RWPE1 (cell line): ENCODE measurements around the gene FAM149B1.

Source experiments
- CTCF ChIA-PET: fragments of 350-600 bp; sonication (Branson Sonifier 250); formaldehyde crosslinking; extraction: SDS; loops from one replicate; lab custom pipeline; 2021; lab: Yijun Ruan, JAX
- POLR2A ChIA-PET: fragments of 400-600 bp; formaldehyde crosslinking; extraction: SDS; loops from one replicate; lab custom pipeline; 2020; ENCODE audit warnings: antibody characterized with exemption; ENCODE audit not compliant: low non-redundant PET; lab: Yijun Ruan, JAX
- DNase-seq: peaks from one replicate; pipeline ENCODE4 v3.0.0; 2012; ENCODE audit warnings: low spot score
- H3K27ac ChIP-seq: fragments of 450-650 bp; 2 replicates; pipeline ENCODE4 v1.5.1; 2017
- TF ChIP-seq, protein P1 (sequence below): fragments of 450-650 bp; conservative IDR thresholded peaks from 2 replicates; pipeline ENCODE4 v1.5.1; 2017; ENCODE audit warnings: low read depth, mild to moderate bottlenecking

Gene FAM149B1

DNA sequence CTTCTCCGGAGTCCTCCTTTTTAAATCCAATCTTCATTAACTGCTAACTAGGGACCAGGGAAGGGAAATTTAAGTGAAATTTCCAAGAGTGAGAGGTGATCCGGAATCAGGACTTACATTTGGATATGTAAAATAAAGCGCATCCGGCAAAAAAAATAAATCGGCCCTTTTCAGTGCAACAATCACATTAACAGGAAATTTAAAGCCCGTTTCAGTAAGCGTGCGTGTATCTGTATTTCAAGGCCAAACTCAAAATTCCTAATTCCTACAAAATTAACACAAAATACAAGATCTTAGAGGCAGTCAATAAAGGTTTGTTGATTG, 78.4 kb downstream of the FAM149B1 start:
- DNase-seq = no peak
- CTCF ChIA-PET = interaction anchor here (1.1 kb wide), 1 partner anchor 166 kb away, joined by 5 read pairs; no protein-coding TSS in a partner anchor
- POLR2A ChIA-PET = interaction anchor here (0.6 to 0.7 kb wide), 3 partner anchors 21 to 362 kb away, joined by 3 to 6 read pairs (median 4); no protein-coding TSS in a partner anchor
- H3K27ac ChIP-seq = peak overlapping the region; percentile 98
- TF ChIP-seq, protein P1, sequence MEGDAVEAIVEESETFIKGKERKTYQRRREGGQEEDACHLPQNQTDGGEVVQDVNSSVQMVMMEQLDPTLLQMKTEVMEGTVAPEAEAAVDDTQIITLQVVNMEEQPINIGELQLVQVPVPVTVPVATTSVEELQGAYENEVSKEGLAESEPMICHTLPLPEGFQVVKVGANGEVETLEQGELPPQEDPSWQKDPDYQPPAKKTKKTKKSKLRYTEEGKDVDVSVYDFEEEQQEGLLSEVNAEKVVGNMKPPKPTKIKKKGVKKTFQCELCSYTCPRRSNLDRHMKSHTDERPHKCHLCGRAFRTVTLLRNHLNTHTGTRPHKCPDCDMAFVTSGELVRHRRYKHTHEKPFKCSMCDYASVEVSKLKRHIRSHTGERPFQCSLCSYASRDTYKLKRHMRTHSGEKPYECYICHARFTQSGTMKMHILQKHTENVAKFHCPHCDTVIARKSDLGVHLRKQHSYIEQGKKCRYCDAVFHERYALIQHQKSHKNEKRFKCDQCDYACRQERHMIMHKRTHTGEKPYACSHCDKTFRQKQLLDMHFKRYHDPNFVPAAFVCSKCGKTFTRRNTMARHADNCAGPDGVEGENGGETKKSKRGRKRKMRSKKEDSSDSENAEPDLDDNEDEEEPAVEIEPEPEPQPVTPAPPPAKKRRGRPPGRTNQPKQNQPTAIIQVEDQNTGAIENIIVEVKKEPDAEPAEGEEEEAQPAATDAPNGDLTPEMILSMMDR = no peak

DNA sequence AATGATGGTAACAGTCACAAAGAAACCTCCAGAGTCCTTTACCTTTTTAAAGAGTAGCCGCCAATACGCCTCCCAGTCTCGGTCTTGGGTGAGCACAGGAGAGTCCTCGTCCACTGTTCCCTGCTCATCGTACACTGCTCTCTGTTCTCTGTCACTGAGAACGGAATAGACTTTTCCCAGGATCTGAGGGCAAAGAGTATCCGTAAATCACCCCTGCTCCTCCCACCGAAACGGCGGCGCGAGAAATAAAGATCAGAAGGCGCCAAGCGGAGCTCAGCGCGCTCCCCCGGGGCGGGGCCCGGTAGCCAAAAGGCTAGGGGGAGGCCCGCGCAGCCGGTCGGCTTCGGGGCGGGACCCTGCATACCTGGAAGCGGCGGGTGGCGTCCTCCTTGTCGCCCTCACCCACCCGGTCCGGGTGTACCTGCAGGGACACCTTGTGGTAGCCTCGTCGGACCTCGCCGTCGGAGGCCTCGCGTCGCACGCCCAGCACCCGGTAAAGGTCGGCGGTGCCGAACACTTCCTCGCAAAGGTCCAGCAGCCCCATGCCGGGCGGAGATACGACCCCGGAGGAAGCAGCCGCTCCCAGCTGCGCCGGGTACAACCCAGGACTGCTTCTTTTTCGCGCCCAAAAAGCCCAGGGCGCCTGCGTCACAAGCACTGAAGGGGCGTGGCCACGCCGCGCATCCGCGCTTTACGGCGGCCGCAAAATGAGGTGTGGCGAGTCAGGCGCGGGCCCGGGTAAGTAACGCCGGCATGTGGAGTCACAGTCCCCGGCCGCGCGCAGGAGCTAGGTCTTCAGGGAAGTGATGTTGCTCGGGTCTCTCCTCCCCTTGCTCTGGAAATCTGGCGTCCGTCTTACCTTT, 79.0 kb downstream of the FAM149B1 start, which contains the start of gene DNAJC9:
DNAJC9 (minus strand) TSS at position 610 of the 863 bp plus-strand sequence; CDS start at position 544, 66 bp downstream.
- peak within 1 kb of the TSS; percentile 98 for H3K27ac ChIP-seq
- ChIA-PET POLR2A (interaction anchor here (0.6 to 1.0 kb wide), 5 partner anchors 10 to 361 kb away, joined by 3 to 9 read pairs (median 4); no protein-coding TSS in a partner anchor), CTCF (interaction anchor here (0.9 to 1.1 kb wide), 2 partner anchors 11 to 165 kb away, joined by 3 to 5 read pairs; no protein-coding TSS in a partner anchor)
- TF ChIP-seq, protein P1 = no peak
- DNase-seq = peak; percentile 95

DNA sequence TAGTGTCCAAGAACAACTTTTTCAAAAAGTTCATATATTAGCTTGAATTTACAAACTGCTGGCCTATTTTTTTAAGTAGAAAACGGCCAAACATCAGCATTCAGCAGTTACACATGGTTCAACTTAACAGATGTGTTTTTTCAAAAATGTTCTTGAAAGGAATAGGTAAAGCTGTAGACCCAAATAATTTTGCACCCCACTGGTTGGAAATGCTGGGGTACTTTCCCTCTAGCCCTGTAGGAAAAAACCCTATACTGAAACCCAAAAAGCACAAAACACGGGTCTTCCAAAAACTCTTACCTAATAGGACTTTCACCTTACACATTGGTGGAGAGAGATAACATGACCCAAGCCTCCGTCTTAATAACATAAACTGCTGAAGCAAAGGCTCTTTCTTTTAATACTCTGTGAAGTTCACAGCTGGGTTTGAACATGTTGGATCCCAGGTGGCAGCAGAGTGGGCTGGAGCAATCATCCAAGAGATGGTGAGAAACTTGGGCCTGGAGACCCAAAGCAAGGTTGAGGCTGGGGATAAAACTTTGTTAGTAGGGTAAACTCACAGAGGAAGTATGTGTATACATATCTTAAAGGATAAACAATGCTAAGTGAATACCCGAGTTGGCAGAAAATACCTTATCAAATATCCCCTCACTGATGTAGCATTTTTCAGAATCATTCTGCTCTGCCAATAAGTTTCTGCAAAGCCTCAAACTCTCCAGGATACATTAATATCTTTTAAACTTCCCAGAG, 79.8 kb downstream of the FAM149B1 start:
- TF ChIP-seq, protein P1 = no peak
- ChIA-PET CTCF (interaction anchor here (0.6 to 0.9 kb wide), 2 partner anchors 12 to 16 kb away, joined by 3 read pairs; no protein-coding TSS in a partner anchor), POLR2A (interaction anchor here (1.0 kb wide), 2 partner anchors 9 to 210 kb away, joined by 3 to 9 read pairs; no protein-coding TSS in a partner anchor)
- peak overlapping the region; percentile 98 for H3K27ac ChIP-seq
- no peak for DNase-seq

DNA sequence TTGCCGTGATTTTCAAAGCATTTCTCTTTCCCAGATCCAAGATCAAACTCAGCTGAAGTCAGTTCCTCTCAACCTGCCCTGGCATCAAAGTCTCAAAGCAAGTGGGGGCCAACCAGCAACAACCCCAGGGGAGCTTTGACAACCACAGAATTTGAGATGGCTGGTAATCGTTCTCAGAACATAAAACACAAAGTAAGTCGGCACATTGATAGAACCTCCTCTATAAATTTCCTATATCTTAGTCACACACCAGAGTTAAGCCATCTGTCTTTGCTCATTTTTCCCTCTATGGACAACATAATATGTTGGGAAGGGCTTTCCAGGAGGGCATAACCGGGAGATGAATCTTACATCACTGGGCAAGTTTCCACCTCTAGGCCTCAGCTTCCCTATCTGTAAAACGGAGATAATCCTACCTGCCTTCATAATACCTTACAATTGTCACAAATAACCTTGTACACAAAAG, 80.4 kb downstream of the FAM149B1 start:
- POLR2A ChIA-PET = no interaction called here
- DNase-seq = no peak
- TF ChIP-seq, protein P1 = no peak
- H3K27ac ChIP-seq = no peak overlapping the region
- CTCF ChIA-PET = no interaction called here

DNA sequence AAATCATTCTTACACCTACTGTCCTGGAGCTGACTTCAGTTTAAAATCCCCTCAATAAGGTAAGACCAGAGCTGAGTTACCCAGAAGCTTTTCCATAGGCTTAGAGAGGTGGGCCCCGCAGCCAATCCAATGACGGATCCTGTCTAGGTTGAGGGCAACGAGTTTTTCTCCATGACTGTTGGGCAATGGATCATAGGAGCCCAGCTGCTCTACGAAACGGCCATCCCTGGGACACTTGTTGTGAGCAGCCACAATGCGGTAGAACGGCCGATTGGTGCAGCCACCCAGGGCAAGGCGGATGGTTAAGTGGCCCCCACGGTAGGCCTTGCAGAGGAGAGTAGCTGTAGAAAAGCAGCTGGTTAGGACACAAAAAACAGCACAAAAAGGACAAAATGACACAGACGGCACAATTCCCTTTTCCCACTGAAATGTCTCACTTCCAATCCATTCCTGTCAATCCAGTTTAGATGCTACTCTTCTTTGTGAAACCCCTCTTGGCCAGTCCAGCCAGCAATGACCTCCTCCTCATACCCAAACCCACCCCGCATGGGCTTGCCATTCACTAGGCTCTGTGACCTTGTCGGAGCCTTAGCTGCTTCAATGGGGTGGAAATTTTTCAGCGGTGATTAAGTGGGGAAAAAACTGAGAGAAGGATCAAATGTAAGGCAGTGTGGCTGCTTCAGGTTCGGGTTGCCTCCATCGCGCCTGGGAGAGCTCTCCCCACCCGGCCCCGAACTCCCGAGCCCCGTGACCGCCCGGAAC, 83.9 kb downstream of the FAM149B1 start:
- peak overlapping the region; percentile 91 for H3K27ac ChIP-seq
- ChIA-PET POLR2A (interaction anchor here (0.6 kb wide), 1 partner anchor 16 kb away, joined by 3 read pairs; no protein-coding TSS in a partner anchor), CTCF (interaction anchor here (0.6 kb wide), 1 partner anchor 41 kb away, joined by 3 read pairs; no protein-coding TSS in a partner anchor)
- DNase-seq = no peak
- TF ChIP-seq, protein P1 = no peak
